ENCODE data around the gene GPR52.
"Not testable (repeated sequence)": the region's sequence is repeated elsewhere in the genome, so short reads cannot be mapped to it uniquely, and the experiment has no call there.

Gene GPR52, protein sequence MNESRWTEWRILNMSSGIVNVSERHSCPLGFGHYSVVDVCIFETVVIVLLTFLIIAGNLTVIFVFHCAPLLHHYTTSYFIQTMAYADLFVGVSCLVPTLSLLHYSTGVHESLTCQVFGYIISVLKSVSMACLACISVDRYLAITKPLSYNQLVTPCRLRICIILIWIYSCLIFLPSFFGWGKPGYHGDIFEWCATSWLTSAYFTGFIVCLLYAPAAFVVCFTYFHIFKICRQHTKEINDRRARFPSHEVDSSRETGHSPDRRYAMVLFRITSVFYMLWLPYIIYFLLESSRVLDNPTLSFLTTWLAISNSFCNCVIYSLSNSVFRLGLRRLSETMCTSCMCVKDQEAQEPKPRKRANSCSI

DNA sequence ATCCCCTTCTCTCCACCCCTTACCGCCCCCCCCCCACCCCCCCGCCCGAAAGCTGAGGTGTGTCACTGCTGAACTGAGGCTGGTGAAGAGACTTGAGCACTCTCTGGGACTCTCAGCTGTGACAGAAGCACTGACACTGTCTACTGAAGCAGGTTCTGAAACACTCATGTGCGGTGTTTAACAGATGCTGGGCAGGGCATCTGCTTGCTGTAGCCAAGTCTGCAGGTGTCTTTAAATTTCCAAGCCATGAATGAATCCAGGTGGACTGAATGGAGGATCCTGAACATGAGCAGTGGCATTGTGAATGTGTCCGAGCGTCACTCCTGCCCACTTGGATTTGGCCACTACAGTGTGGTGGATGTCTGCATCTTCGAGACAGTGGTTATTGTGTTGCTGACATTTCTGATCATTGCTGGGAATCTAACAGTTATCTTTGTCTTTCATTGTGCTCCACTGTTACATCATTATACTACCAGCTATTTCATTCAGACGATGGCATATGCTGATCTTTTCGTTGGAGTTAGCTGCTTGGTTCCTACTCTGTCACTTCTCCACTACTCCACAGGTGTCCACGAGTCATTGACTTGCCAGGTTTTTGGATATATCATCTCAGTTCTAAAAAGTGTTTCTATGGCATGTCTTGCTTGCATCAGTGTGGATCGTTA lies at the start of gene GPR52:
TSS of gene GPR52 (plus strand) at position 99 of the 665 bp plus-strand sequence. CDS start at position 247, 148 bp downstream.
- in situ Hi-C loops (cut with MboI; ENCODE audit: low sequenced_read_pairs), result no loop called here

DNA sequence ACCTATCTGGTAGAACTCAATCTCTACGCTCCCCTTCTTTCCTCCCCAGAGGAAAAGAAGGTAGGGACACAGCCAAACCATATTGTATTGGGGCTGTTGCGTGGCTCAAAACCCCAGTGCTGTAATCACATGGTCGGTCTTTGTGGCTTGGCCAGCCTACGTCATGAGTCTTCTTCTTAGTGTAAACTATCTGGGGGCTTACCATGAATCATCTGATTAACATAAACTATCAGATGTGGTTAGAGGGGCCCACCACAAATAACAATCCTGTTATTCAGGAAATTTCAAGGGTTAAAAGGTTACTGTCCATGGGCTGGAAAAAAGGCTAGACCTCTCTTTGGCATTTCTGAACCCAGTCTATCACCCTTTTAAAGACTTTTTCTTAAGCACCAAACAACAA lies 49.5 kb upstream of the GPR52 start:
- in situ Hi-C loops (cut with MboI; ENCODE audit: low sequenced_read_pairs), result no loop called here

DNA sequence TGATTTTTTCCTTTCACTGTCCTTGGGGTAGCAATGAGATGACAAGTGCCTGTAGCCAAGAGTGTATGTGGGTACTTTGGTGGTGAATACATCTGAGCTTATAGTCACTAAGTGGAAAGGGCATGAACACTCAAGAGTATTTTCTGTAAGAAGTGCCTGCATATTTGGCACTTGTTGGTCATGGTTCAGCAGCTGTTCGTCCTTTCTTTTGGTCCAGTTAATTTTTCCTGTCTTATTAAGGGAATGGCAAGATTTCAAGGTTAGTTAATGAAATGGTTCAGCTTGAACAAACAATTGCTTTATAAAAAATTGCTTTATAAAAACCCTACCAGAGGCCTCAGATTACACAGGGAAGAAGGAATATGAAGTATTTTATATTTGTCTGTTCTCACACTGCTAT lies 48.6 kb upstream of the GPR52 start:
- in situ Hi-C loops (cut with MboI; ENCODE audit: low sequenced_read_pairs), result no loop called here

DNA sequence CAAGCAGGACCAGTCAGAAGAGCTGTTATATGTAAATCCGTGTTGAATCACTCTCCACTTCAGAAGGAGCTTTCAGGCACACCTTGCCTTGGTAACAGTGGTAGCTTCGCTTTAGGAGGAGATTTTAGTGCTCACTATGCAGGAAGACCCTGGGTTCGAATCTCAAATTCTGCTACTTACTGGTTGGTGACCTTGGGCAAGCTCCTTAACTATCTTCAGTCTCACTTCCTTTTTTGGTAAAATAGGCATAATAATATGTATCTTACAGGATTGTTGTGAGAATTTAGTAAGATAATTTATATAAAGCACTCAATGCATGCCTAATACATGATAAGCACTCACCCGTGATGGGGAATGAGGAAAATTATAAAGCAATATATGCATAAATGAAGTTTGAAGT lies 46.7 kb upstream of the GPR52 start:
- in situ Hi-C loops (cut with MboI; ENCODE audit: low sequenced_read_pairs), result no loop called here

DNA sequence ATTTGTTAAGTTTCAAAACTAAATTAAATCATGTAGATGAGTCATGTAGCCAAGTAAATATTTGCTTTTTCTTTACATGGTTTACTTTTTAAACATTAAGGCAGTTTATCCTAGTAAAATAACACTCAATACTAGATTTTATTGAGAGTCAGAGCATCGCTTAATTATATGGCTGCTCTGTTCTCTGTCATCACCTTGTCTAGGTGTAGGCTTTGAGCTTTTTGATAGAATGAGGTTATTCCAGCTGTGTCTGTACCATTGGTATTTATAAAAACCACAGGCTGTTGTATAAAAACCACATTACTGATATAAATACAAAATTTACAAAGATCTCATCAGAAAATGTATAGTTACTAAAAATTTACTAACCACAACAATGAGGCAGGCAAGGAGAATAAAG lies 42.5 kb upstream of the GPR52 start:
- in situ Hi-C loops (cut with MboI; ENCODE audit: low sequenced_read_pairs), result no loop called here

DNA sequence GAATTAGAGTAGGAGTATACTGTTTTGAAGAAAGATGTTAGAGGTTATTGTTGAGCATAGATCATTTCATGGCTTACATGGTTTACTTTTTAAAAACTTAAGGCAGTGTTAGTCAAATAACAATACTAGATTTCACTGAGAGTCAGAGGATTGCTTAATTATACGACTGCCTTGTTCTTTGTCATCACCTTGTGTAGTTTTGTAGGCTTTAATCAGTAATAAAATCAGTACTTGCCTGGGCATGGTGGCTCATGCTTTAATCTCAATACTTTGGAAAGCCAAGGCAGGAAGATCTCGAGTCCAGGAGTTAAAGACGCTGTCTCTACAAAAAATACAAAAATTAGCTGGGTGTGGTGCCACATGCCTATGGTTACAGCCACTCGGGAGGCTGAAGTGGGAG lies 41.3 kb upstream of the GPR52 start:
- in situ Hi-C loops (cut with MboI; ENCODE audit: low sequenced_read_pairs), result no loop called here

DNA sequence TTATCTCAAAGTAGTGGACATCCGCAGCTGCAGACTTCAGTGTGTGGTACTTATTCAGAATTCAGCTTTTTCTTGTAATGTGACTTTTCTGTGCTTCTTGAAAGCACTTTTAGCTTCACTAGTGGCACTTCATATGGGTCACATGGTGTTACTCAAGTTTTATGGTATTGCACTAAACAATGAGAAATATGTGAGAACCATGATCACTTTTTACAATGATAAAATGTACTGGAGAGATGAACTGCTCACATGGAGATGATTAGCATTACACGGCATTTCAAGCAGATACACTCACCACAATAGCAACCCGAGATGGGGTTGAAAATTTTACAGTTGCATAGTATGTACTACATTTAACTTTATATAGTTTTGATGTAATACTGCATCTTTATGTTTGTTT lies 40.1 kb upstream of the GPR52 start:
- in situ Hi-C loops (cut with MboI; ENCODE audit: low sequenced_read_pairs), result no loop called here

DNA sequence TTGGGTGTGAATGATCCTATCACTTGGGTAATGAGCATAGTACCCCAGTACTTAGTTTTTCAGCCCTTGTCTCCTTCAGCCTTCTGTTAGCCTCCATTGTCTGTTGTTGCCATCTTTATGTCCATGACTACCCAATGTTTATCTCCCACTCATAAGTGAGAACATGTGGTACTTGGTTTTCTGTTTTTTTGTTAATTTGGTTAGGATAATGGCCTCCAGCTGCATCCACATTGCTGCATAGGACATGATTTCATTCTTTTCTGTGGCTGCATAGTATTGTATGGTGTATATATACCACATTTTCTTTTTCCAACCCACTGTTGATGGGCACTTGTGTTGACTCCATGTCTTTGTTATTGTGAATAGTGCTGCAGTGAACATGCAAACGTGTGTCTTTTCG lies 39.6 kb upstream of the GPR52 start:
- in situ Hi-C loops (cut with MboI; ENCODE audit: low sequenced_read_pairs), result no loop called here

DNA sequence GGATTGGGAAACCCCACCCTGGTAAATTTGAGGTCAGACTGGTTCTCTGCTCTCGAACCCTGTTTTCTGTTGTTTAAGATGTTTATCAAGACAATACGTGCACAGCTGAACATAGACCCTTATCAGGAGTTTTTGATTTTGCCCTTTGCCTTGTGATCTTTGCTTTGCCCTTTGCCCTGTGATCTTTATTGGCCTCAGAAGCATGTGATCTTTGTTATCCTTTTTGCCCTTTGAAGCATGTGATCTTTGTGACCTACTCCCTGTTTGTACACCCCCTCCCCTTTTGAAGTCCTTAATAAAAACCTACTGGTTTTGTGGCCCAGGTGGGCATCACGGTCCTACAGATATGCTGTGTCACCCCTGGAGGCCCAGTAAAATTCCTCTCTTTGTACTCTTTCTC lies 38.0 kb upstream of the GPR52 start:
- in situ Hi-C loops (cut with MboI; ENCODE audit: low sequenced_read_pairs), result not testable (repeated sequence)

DNA sequence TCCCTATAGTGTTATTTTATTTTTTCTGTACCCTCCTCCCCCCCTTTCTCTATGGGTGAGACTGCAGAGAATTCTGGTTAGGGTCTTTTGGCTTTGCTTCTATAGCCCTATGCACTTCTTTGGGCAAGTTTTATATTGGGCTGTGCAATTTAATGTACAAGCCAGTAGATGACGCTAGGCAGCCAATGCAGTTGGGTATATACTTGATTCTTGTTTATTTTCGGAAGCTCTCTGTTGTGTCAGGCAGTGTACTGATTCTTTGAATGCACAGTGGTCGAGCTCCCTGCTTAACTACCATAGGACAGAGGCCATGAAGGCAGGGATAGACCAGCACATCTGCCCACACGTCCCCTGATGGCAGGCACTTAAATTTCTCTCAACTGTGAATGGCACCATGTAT lies 34.1 kb upstream of the GPR52 start:
- in situ Hi-C loops (cut with MboI; ENCODE audit: low sequenced_read_pairs), result no loop called here

DNA sequence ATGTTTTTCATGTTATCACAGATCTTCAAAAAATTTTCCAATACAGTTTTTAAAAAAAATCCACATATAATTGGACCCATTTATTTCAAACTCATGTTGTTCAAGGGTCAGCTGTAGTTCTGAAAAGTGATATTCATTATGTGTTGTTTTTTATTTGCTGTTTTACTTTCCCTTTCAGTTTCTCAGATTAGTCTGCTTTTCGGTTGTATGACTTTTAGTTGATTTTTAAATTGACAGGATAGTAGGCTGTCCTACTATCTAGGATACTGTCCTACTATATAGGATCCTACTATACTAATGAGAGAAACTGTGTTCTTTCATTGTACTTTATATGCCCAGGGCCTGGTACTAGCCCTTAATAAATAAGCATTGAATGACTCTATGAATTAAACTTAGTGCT lies 33.6 kb upstream of the GPR52 start:
- in situ Hi-C loops (cut with MboI; ENCODE audit: low sequenced_read_pairs), result no loop called here

DNA sequence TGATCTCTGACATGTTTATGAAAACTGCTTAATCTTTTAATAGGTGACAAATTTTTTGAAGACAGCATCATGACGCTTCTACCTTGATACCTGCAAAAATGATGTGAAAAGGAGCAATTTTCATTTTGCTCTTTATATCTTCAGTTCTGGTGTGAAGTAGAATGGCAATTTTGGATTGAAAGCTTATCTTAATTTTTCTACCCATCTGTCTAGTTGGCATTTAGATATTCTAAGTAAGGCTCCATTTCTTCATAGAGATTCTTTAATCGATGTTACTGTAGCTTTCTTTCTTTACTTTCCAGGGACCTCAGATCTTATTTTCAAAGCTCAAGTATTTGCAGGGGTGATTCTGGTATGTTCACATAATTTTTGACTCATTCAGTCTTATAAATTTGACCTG lies 32.3 kb upstream of the GPR52 start:
- in situ Hi-C loops (cut with MboI; ENCODE audit: low sequenced_read_pairs), result no loop called here

DNA sequence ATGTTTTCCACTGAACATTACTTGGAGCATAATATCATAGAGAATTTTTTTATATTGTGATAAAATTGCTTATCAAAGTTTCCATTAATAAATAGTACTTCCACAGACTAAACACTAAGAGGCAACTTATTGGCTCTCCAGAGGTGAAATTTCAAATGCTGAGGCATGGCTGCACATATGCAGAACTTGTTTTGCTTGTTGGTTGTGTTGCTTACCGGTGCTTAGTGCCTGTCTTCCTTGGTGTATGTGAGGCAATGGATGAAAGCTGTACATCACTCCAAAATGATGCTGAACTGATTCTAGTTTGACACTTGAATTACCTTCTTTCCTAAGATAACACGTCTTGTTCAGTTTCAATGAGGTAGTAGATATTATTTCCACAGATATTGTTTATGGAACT lies 29.8 kb upstream of the GPR52 start:
- in situ Hi-C loops (cut with MboI; ENCODE audit: low sequenced_read_pairs), result no loop called here

DNA sequence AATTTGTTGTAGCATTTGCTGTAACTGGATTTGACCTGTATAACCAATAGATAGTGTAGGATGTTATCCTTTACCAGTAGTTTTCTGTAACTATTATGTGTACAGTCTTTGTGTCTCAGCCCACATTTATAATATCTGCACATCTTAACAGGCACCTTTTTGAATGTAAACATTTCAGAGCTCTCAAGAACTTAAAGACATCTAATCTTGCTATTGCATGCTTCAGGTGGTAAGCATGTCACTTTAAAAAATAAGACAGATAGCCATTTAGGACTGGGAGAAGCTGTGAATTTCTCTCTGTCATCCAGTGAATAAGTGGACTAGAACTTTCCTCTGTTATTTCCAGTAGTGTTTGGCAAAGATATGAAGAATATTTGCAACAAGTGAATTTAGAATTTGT lies 22.6 kb upstream of the GPR52 start:
- in situ Hi-C loops (cut with MboI; ENCODE audit: low sequenced_read_pairs), result no loop called here

DNA sequence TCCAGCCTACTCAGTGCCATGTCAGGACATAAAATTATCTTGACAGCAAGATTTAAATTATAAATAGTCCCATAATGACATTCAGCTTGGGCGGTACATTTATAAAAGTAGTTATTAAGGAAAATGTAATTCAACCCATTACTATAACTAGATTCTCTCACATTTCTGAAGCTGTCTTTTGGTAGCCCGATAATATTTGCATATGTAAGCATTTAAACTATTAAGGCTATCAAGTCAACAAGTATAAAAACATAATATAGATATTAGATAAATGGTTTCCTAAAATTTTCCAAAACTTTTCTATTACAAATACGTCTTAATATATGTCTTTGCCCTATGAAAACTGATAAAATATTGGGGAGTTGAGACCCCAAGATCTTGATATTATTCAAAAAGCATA lies 21.6 kb upstream of the GPR52 start:
- in situ Hi-C loops (cut with MboI; ENCODE audit: low sequenced_read_pairs), result no loop called here

DNA sequence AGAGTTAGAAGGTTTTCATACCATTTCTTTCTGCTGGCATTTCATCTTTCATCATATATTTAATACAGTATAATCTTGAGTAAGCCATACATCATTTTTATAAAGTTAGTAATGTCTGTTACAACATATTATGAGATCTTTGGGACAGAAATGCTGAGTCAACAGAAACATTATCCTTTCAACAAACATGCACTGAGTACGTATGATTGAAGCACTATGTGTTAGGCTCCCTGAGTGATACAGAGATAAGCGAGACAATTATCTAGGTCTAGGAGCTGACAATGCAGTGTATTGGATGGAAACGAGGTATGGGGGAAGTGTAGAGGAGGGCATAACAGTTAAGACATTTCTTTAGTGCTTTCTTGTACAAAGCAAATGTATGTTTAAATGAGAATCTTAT lies 19.7 kb upstream of the GPR52 start:
- in situ Hi-C loops (cut with MboI; ENCODE audit: low sequenced_read_pairs), result no loop called here

DNA sequence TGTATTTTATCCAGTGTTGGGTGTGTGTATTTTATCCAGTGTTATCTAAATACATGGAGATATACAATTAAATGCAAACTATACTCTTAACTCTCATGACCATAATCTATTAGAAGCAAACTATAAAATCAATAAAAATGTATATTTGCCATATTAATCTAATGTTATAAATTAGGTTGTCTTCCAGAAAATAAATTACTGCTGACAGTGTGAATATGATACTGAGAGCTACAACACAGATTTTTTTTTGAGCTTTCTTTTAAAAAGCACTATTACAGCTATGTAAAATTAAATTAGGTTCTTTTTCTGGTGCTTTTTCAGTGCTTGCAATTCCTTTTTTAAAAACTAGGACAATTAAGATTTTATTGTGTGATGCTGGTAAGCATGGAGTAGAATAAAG lies 19.0 kb upstream of the GPR52 start:
- in situ Hi-C loops (cut with MboI; ENCODE audit: low sequenced_read_pairs), result no loop called here

DNA sequence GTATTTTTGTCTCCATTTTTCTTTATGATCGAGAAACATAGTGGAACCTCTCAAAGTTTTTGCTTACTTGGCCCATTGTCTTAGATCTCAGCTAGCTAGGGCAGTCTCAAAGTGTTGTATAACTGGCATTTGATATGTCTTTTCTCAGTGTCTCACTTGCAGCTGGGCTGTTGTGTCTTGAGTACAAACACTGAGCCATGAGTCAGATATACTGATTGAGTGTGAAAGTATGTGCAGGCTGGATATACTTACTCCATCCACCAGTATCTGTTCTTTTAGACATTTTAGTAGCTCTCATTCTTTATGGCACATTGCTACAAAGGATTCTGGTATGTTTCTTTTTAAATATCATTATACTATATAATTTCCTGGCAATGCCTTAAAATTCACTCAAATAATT lies 14.3 kb upstream of the GPR52 start:
- in situ Hi-C loops (cut with MboI; ENCODE audit: low sequenced_read_pairs), result no loop called here

DNA sequence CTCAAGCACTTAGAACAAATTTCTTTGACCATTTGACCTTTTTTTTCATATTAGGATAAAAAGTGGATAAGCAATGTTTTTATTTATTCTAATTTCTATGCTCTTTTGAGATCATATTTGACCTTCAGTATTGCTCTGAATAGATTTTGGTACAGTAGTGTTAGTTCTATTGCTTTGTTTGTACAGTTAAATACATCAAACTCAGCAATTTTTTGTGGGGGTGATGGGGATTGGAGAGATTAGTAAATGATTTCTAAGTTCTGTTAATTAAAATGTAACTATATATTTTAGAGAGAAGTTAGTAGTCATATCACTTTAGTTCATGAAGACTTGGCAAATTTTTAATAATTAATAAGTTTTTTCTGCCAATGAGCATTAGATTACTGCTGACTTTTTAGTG lies 2.4 kb upstream of the GPR52 start:
- in situ Hi-C loops (cut with MboI; ENCODE audit: low sequenced_read_pairs), result no loop called here

DNA sequence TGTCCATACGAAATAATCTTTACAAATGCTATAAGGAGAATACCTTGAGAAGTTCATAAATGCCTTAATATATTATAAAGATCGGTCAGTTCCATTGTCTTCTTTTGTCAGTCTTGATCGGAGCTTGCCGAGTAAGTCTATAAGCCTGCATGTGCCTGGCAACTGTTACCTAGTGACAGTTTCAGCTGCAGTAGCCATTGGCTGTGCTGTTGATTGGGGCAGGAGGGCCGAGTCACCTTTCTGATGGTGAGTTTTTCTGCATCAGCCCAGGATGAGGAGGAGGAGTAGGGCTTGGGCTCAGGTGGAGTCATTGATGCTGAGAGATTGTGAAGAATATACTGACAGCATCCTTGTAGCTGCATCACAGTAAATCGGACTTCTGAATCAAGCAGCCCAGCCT lies 1.9 kb upstream of the GPR52 start:
- in situ Hi-C loops (cut with MboI; ENCODE audit: low sequenced_read_pairs), result no loop called here

DNA sequence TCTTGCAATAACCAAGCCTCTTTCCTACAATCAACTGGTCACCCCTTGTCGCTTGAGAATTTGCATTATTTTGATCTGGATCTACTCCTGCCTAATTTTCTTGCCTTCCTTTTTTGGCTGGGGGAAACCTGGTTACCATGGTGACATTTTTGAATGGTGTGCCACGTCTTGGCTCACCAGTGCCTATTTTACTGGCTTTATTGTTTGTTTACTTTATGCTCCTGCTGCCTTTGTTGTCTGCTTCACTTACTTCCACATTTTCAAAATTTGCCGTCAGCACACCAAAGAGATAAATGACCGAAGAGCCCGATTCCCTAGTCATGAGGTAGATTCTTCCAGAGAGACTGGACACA lies 743 bp downstream of the GPR52 start:
- in situ Hi-C loops (cut with MboI; ENCODE audit: low sequenced_read_pairs), result no loop called here

DNA sequence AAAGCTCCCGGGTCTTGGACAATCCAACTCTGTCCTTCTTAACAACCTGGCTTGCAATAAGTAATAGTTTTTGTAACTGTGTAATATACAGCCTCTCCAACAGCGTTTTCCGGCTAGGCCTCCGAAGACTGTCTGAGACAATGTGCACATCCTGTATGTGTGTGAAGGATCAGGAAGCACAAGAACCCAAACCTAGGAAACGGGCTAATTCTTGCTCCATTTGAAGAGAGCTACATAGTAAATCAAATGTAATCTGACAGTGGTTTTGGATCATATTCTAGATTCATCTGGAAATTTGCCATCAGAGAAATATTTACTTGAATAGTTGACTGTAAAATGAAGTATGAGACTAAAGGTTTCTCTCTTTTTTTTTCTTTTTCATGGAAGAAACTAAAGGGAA lies 1.2 kb downstream of the GPR52 start:
- in situ Hi-C loops (cut with MboI; ENCODE audit: low sequenced_read_pairs), result no loop called here

DNA sequence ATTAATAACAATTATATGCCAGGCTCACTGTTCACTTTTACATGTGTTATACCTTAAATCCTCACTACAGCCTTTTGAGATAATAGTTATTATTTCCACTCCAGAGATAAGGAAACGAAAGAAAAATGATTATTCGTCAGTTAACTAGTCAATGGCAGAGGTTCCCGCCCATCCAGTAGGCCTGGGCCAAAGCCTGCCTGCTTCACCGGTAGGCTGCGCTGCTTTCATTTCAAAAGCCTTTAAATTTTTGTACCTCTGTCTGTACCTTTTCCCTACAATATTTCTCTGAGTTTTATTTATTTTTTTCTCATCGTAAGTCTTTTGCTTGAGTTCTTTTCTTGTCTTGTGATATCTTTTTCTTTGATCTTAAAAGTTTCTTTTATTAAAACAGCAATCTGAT lies 3.6 kb downstream of the GPR52 start:
- in situ Hi-C loops (cut with MboI; ENCODE audit: low sequenced_read_pairs), result no loop called here
